H1 (cell line): ENCODE data around the gene CNIH3. TPM values are rescaled to one million over a fixed set of nuclear protein-coding genes. Genes with fewer than 3 reads are reported as not detected.
A peak's percentile ranks its signal among the peaks of the same experiment; 100 is the strongest.

Experiments
- CTCF ChIA-PET: fragments of 300-600 bp; sonication (Branson Sonifier 250); formaldehyde crosslinking; loops from one replicate; lab custom pipeline; 2021; ENCODE audit not compliant: partially characterized antibody; lab: Charles Lee
- POLR2A ChIA-PET: fragments of 300-600 bp; sonication (Branson Sonifier 250); formaldehyde crosslinking; loops from one replicate; lab custom pipeline; 2021; ENCODE audit warnings: inconsistent platforms; ENCODE audit not compliant: partially characterized antibody; lab: Charles Lee
- DNase-seq, 2 experiments: peaks; one replicate each; pipeline versions ENCODE4 v3.0.0 to v3.0.0-alpha.2; 2010 to 2022; ENCODE audit warnings: low spot score in 2 of 2, low read depth in 1 of 2, mixed read lengths in 1 of 2
- FAIRE-seq: peaks from 2 replicates; lab custom pipeline; 2011; peaks lifted over from hg19 to GRCh38; lab: Jason Lieb, UNC
- H2AFZ ChIP-seq: 2 replicates; pipeline ENCODE4 v1.8.1; 2012; ENCODE audit warnings: low read length, inconsistent platforms
- H2AK5ac ChIP-seq: 2 replicates; pipeline ENCODE4 v1.6.1; 2013; ENCODE audit warnings: low read depth, low read length
- H2BK120ac ChIP-seq: replicated peaks from 2 replicates; pipeline ENCODE3; 2013; ENCODE audit warnings: low read depth, low read length, inconsistent platforms
- H2BK12ac ChIP-seq: 2 replicates; pipeline ENCODE4 v1.6.1; 2013; ENCODE audit warnings: low read depth, low read length
- H2BK15ac ChIP-seq: 2 replicates; pipeline ENCODE4 v1.6.1; 2013; ENCODE audit warnings: low read length
- H2BK20ac ChIP-seq: 2 replicates; pipeline ENCODE4 v1.6.1; 2013; ENCODE audit warnings: low read length
- H2BK5ac ChIP-seq: 2 replicates; pipeline ENCODE4 v1.6.1; 2013; ENCODE audit warnings: low read depth, low read length
- H3K14ac ChIP-seq: 2 replicates; pipeline ENCODE4 v1.6.1; 2013; ENCODE audit warnings: inconsistent platforms; ENCODE audit not compliant: insufficient read length
- H3K18ac ChIP-seq: 2 replicates; pipeline ENCODE4 v1.6.1; 2013; ENCODE audit warnings: low read length; ENCODE audit errors: extremely low read depth
- H3K23ac ChIP-seq: 2 replicates; pipeline ENCODE4 v1.6.1; 2013; ENCODE audit warnings: inconsistent platforms; ENCODE audit not compliant: insufficient read length
- H3K23me2 ChIP-seq: 2 replicates; pipeline ENCODE4 v1.6.1; 2013; ENCODE audit warnings: low read depth, low read length
- H3K27ac ChIP-seq: 2 replicates; pipeline ENCODE4 v1.6.1; 2011; ENCODE audit warnings: low read depth, low read length, inconsistent platforms
- H3K27me3 ChIP-seq, 4 experiments: replicated peaks in 1 of 4; 1 replicate in 1 of 4; 2 replicates in 3 of 4; pipeline versions ENCODE4 v1.6.1 to v1.8.1; 2011 to 2013; ENCODE audit warnings: low read length in 3 of 4, mild to moderate bottlenecking in 3 of 4, inconsistent platforms in 2 of 4, mixed read lengths in 2 of 4, moderate library complexity in 1 of 4; ENCODE audit not compliant: control insufficient read depth in 3 of 4, insufficient read depth in 3 of 4; ENCODE audit errors: extremely low read depth in 1 of 4
- H3K36me3 ChIP-seq, 4 experiments: 2 replicates each; pipeline versions ENCODE4 v1.6.1 to v1.8.1; 2011 to 2013; ENCODE audit warnings: mild to moderate bottlenecking in 4 of 4, low read length in 3 of 4, moderate library complexity in 2 of 4, control low read depth in 1 of 4, inconsistent platforms in 1 of 4; ENCODE audit not compliant: insufficient read depth in 4 of 4, control insufficient read depth in 2 of 4
- H3K4ac ChIP-seq: replicated peaks from 2 replicates; pipeline ENCODE3; 2013; ENCODE audit warnings: low read length, low read depth, mixed read lengths, inconsistent platforms; ENCODE audit not compliant: insufficient read length
- H3K4me1 ChIP-seq, 4 experiments: replicated peaks in 1 of 4; 1 replicate in 1 of 4; 2 replicates in 3 of 4; pipeline versions ENCODE4 v1.6.1 to v1.8.1; 2011 to 2013; ENCODE audit warnings: low read length in 3 of 4, inconsistent platforms in 2 of 4, mixed read lengths in 1 of 4; ENCODE audit not compliant: insufficient read depth in 4 of 4, control insufficient read depth in 3 of 4
- H3K4me2 ChIP-seq, 2 experiments: 2 replicates each; pipeline versions ENCODE4 v1.6.1 to v1.8.1; 2011 to 2013; ENCODE audit warnings: low read depth in 2 of 2, low read length in 2 of 2, control low read depth in 1 of 2, inconsistent platforms in 1 of 2, mild to moderate bottlenecking in 1 of 2; ENCODE audit not compliant: insufficient read depth in 1 of 2
- H3K4me3 ChIP-seq, 4 experiments: fragments of 200-600, 300-600 bp in 1 of 4; sonication (generic), shearing (Covaris generic), sonication (Bioruptor Twin) in 1 of 4; 2 replicates each; pipeline versions ENCODE4 v1.5.1 to v1.8.1; 2011 to 2016; ENCODE audit warnings: low read length in 4 of 4, low read depth in 3 of 4, control low read depth in 2 of 4, inconsistent platforms in 2 of 4, mild to moderate bottlenecking in 2 of 4, mixed read lengths in 1 of 4, moderate library complexity in 1 of 4; ENCODE audit not compliant: insufficient read depth in 2 of 4; ENCODE audit errors: extremely low read depth in 1 of 4
- H3K56ac ChIP-seq: replicated peaks from 2 replicates; pipeline ENCODE3; 2013; ENCODE audit warnings: low read depth, mild to moderate bottlenecking, mixed read lengths, low read length, inconsistent platforms; ENCODE audit not compliant: insufficient read length
- H3K79me1 ChIP-seq: 2 replicates; pipeline ENCODE4 v1.6.1; 2013; ENCODE audit warnings: low read depth, low read length, control low read depth
- H3K79me2 ChIP-seq, 2 experiments: 2 replicates each; pipeline versions ENCODE4 v1.6.1 to v1.8.1; 2012 to 2013; ENCODE audit warnings: low read length in 2 of 2, mild to moderate bottlenecking in 2 of 2, inconsistent platforms in 1 of 2; ENCODE audit not compliant: insufficient read depth in 2 of 2, control insufficient read depth in 1 of 2
- H3K9ac ChIP-seq, 4 experiments: replicated peaks in 1 of 4; 1 replicate in 1 of 4; 2 replicates in 3 of 4; pipeline versions ENCODE4 v1.6.1 to v1.8.1; 2011 to 2013; ENCODE audit warnings: low read depth in 3 of 4, low read length in 3 of 4, control low read depth in 2 of 4, mild to moderate bottlenecking in 2 of 4, moderate library complexity in 2 of 4, inconsistent platforms in 1 of 4; ENCODE audit errors: extremely low read depth in 1 of 4
- H3K9me3 ChIP-seq, 2 experiments: 2 replicates each; pipeline versions ENCODE4 v1.6.1 to v1.8.1; 2012 to 2013; ENCODE audit warnings: mild to moderate bottlenecking in 2 of 2, moderate library complexity in 2 of 2, control low read depth in 1 of 2, inconsistent platforms in 1 of 2, low read depth in 1 of 2, low read length in 1 of 2, mixed read lengths in 1 of 2; ENCODE audit not compliant: insufficient read depth in 2 of 2
- H4K20me1 ChIP-seq, 2 experiments: replicated peaks in 1 of 2; 2 replicates each; pipeline versions ENCODE3 to v1.8.1; 2011 to 2013; ENCODE audit warnings: inconsistent platforms in 2 of 2, low read length in 2 of 2, mild to moderate bottlenecking in 1 of 2; ENCODE audit not compliant: insufficient read depth in 2 of 2, control insufficient read depth in 1 of 2
- H4K5ac ChIP-seq: 2 replicates; pipeline ENCODE4 v1.6.1; 2013; ENCODE audit warnings: low read length, low read depth, mixed read lengths, inconsistent platforms; ENCODE audit not compliant: insufficient read length
- H4K8ac ChIP-seq: 2 replicates; pipeline ENCODE4 v1.8.0; 2013; ENCODE audit warnings: mild to moderate bottlenecking, moderate library complexity, low read length, inconsistent platforms; ENCODE audit not compliant: insufficient read depth; ENCODE audit errors: extremely low read depth
- H4K91ac ChIP-seq: replicated peaks from 2 replicates; pipeline ENCODE3; 2013; ENCODE audit warnings: low read length, mixed read lengths, inconsistent platforms; ENCODE audit not compliant: insufficient read length
- ASH2L ChIP-seq: fragments of 200-600, 300-600 bp; sonication (generic); IDR thresholded peaks from one replicate; pipeline ENCODE4 v1.7.1; 2017; ENCODE audit warnings: low read length
- BCL11A ChIP-seq, 2 experiments: IDR thresholded peaks; one replicate each; pipeline ENCODE4 v1.6.1; 2011; ENCODE audit warnings: low read depth in 2 of 2, low read length in 2 of 2, mild to moderate bottlenecking in 2 of 2
- CBX5 ChIP-seq: fragments of 300-800, 300-1000 bp; sonication (generic); IDR thresholded peaks from 2 replicates; pipeline ENCODE4 v1.7.1; 2016; ENCODE audit warnings: antibody characterized with exemption, low read length, low read depth
- E2F6 ChIP-seq: IDR thresholded peaks from 2 replicates; pipeline ENCODE4 v1.6.1; 2012; ENCODE audit warnings: inconsistent platforms
- KDM1A ChIP-seq: fragments of 200-600, 300-600 bp; sonication (generic); IDR thresholded peaks from 2 replicates; pipeline ENCODE4 v1.7.1; 2016; ENCODE audit warnings: mild to moderate bottlenecking, low read length, borderline replicate concordance
- MAFK ChIP-seq: IDR thresholded peaks from 2 replicates; pipeline ENCODE4 v1.6.1; 2012; ENCODE audit warnings: low read depth, mild to moderate bottlenecking, improper control_type of control experiment, low read length
- POU5F1 ChIP-seq: IDR thresholded peaks from 2 replicates; pipeline ENCODE4 v1.6.1; 2011; ENCODE audit warnings: low read depth, mild to moderate bottlenecking, low read length, moderate library complexity
- TAF1 ChIP-seq: IDR thresholded peaks from 2 replicates; pipeline ENCODE4 v1.6.1; 2011; ENCODE audit warnings: mild to moderate bottlenecking, low read depth, low read length
- WGBS, 2 experiments: shearing (Covaris generic) in 1 of 2; methylation state at CpG; one replicate each; pipeline versions ENCODE4 v1.1.6 to v1.1.7; 2013 to 2015; ENCODE audit warnings: low lambda C conversion rate in 2 of 2, mixed read lengths in 2 of 2, inconsistent platforms in 1 of 2, low coverage in 1 of 2, missing lambda C conversion rate in 1 of 2; ENCODE audit not compliant: insufficient replicate concordance in 2 of 2, insufficient coverage in 1 of 2, insufficient read length in 1 of 2; ENCODE audit errors: extremely low coverage in 1 of 2, missing lambda C conversion rate in 1 of 2; 5-methylcytosine and 5-hydroxymethylcytosine counted together
- polyA plus RNA-seq, 7 experiments: library from polyadenylated mRNA; depleted of rRNA in 3 of 7; stranded (reverse) in 5 of 7; unstranded in 2 of 7; fragments of >200 nt in 5 of 7; fragments of 200-250 nt in 2 of 7; gene quantifications; 1 replicate in 5 of 7; 2 replicates in 1 of 7; 4 replicates in 1 of 7; pipeline versions ENCODE4 v1.2.1 to v1.2.3, GENCODE V29; 2011 to 2013; ENCODE audit warnings: missing spikeins in 2 of 7, mixed read lengths in 2 of 7
- total RNA-seq: library from RNA; stranded (reverse); fragmentation: NEBNext Ultra II Directional; extraction: Animal tissue kit (Norgen Biotek cat#: 25700); gene quantifications from 2 replicates; pipeline ENCODE4 v1.2.1, GENCODE V29; 2021

The CNIH3 gene
- total and polyA plus RNA-seq, 2 of the 8 experiments (the other 6 are each of a cell fraction or from before 2014, with no cell fraction given), result 3.7 to 5.6 TPM

GRCh38 chr1:224782281-224783000 is 166.3 kb downstream of the CNIH3 start:
- 97% methylated on average over 2 of the region's 2 CpGs; no CpG with 5 or more reads in 1 of the 2 experiments for WGBS, 2 experiments
- Histone ChIP-seq H2AFZ (no peak overlapping the region), H2BK5ac (no peak overlapping the region), H3K14ac (no peak overlapping the region), H2BK20ac (no peak overlapping the region), H3K9ac (no peak overlapping the region), H3K4ac (no peak overlapping the region), H3K4me1 (peaks cover 0 to 15% (median 10%) of the 10 kb centered on the region in 4 experiments; a peak in 5 of 7 replicates), H3K9me3 (no peaks in the 10 kb centered on the region), H3K23me2 (no peaks in the 10 kb centered on the region), H4K91ac (no peak overlapping the region), H2BK12ac (peak overlapping the region; percentile 65; the same call in 1 of the 2 replicates), H3K23ac (no peak overlapping the region), H2BK120ac (no peak overlapping the region), H4K5ac (no peak overlapping the region), H2BK15ac (no peak overlapping the region), H3K79me1 (no peaks in the 10 kb centered on the region), H3K27ac (no peak overlapping the region), H3K36me3 (no peaks in the 10 kb centered on the region), H4K20me1 (no peaks in the 10 kb centered on the region), H3K18ac (no peak overlapping the region), H3K27me3 (peaks cover 1 to 4% (median 3%) of the 10 kb centered on the region in 4 experiments; a peak in 3 of 7 replicates), H4K8ac (no peak overlapping the region), H3K56ac (no peak overlapping the region), H3K4me3 (no peak overlapping the region), H3K79me2 (no peaks in the 10 kb centered on the region), H2AK5ac (no peak overlapping the region), H3K4me2 (no peak overlapping the region)
- ChIA-PET POLR2A (no interaction called here), CTCF (interaction anchor here (1.0 kb wide), 1 partner anchor 70 kb away, joined by 4 read pairs; no protein-coding TSS in a partner anchor)
- FAIRE-seq (no peak), DNase-seq (no peak)
- no peak for TF ChIP-seq CBX5
- TF ChIP-seq MAFK, result no peak
- no peak for TF ChIP-seq TAF1
- TF ChIP-seq POU5F1, result no peak
- no peak for TF ChIP-seq KDM1A
- no peak for TF ChIP-seq ASH2L
- no peak for TF ChIP-seq BCL11A (IDR thresholded peaks at IDR 0.05; ENCODE audit: low read depth in 2 of 2, low read length in 2 of 2)
- TF ChIP-seq E2F6, result no peak
